SK-N-MC (cell line): ENCODE measurements around the gene PCBP3.

Experiments
- EZH2 ChIP-seq: fragments of 200-600 bp; sonication (generic); IDR thresholded peaks from one replicate; pipeline ENCODE4 v1.6.1; 2017; ENCODE audit warnings: antibody characterized with exemption
- POLR2AphosphoS5 ChIP-seq: IDR thresholded peaks from 2 replicates; pipeline ENCODE4 v1.6.1; 2012; ENCODE audit warnings: mild to moderate bottlenecking, low read depth, low read length, borderline replicate concordance

DNA sequence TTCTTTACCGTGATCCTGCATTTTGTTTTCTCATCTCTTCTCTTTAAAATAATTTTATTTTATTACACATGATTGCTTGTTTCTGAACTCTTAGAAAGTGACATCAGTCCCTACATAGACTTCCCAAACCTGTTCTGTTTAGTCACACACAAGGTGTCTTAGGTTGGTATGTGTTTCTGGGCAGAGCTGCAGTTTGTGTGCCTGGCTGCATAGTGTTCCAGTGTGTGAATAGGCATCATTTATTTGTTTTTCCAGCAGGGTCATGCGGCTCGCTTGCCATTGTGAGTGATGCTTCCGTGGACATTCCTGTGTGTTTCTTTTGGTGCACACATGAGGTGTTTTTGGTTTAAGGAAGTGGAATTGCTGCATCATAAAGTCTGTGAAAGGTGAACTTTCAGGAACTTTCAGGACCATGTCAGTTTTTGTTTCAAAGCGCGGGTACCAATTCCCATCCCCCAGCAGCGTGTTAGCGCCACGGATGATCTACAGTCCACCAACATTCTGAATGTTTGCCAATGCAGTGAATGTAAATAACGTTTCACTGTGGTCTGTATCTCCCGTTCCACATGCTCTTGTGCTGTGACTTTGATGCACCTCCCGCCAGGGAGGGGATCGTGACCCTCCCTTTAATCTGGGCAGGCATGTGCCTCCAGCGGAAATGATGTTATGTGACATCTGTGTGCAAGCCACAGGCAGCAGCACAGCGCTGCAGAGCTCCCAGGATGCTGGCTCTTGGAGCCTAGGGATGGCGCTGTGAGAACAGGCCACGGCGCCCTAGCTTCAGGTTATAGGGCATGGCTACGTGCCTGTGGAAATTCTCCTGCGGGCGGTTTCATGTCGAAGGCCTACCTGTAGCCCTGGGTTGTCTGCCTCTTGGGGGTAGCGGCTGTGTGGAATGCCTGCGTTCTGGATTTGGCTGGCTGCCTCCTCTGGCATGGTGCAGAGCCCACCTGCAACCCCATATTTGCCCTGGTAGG, 193.5 kb downstream of the PCBP3 start:
- TF ChIP-seq EZH2 (no peak), POLR2AphosphoS5 (no peak)
